ENCODE data around the gene PARP2.

The PARP2 gene

DNA sequence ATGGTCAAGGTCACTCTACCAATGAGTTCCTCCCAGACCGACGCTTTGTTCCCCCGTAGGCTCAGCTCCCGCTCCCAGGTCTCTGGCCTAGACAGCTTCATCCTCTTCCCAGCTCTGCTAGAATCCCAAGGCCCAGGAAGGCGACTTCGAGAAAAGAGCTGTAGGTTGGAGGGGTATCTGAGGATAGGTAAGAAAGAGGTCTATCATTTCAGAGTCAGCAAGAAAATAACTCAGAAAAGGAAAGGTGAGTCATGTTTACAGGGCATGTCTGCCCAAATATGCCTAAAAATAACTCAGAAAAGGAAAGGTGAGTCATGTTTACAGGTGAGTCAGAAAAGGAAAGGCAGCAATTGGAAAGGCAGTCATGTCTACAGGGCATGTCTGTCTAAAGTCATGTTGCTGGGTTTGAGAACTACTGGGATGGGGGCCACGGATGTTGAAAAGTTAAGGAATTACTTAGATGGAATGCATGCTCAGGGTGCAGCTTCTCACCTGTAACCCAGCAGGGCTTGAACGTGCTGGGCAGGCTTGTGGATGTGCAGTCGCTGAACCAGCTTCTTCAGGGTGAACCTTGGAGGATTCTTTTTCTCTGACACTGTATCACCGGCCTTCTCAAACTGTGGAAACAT lies 57.6 kb downstream of the PARP2 start:
- DNase-seq: no peak

DNA sequence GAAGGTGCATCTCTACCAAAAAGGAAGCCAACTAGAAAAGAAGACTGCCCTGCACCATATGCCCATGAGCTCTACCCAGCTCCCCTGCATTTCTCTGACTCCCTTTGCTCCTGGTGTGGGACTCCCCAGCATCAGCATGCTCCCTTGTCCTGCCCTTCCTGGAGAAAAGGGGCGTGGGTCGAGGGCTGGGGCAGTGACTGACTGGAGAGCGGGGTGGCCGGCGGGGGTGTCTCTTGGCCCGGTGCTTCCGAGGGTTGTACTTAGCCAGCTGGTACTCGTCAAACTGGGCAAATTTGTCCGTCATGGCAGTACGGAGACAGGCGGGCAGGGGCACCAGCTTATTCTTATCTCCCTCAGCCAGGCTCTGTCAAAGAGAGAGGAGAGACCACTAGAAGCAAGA lies 60.1 kb downstream of the PARP2 start:
- no peak for DNase-seq

Data from NCI-H1105 treated with DMSO at 0.1 percent for 48 hours (cell line).